H1 (cell line): Measurements from ENCODE around the gene CRACDL. TPM values are rescaled to one million over a fixed set of nuclear protein-coding genes. Genes with fewer than 3 reads are reported as not detected.

Experiments used
- CHD1 ChIP-seq: IDR thresholded peaks from 2 replicates; pipeline ENCODE4 v1.6.1; 2012; ENCODE audit warnings: low read depth, low read length, improper control_type of control experiment
- PHF8 ChIP-seq: fragments of 200-600 bp; sonication (generic); conservative IDR thresholded peaks from 2 replicates; pipeline ENCODE4 v1.7.1; 2012; ENCODE audit warnings: low read depth, mild to moderate bottlenecking, inconsistent platforms, low read length, moderate library complexity
- POLR2AphosphoS5 ChIP-seq: IDR thresholded peaks from 2 replicates; pipeline ENCODE4 v1.6.1; 2011; ENCODE audit warnings: low read depth, low read length
- polyA plus RNA-seq, 7 experiments: library from polyadenylated mRNA; depleted of rRNA in 3 of 7; stranded (reverse) in 5 of 7; unstranded in 2 of 7; fragments of >200 nt in 5 of 7; fragments of 200-250 nt in 2 of 7; gene quantifications; 1 replicate in 5 of 7; 2 replicates in 1 of 7; 4 replicates in 1 of 7; pipeline versions ENCODE4 v1.2.1 to v1.2.3, GENCODE V29; 2011 to 2013; ENCODE audit warnings: missing spikeins in 2 of 7, mixed read lengths in 2 of 7
- total RNA-seq: library from RNA; stranded (reverse); fragmentation: NEBNext Ultra II Directional; extraction: Animal tissue kit (Norgen Biotek cat#: 25700); gene quantifications from 2 replicates; pipeline ENCODE4 v1.2.1, GENCODE V29; 2021

CRACDL gene
- total and polyA plus RNA-seq, 2 of the 8 experiments (the other 6 are each of a cell fraction or from before 2014, with no cell fraction given), result 0.07 to 0.38 TPM

- TF ChIP-seq PHF8 (no peak), POLR2AphosphoS5 (no peak), CHD1 (no peak)
Observed at GRCh38 chr2:98872526-98872925, 63.5 kb downstream of the CRACDL start (continued).
